CD4-positive, alpha-beta T cell treated with Interleukin-21 for 1 hour (primary cell): Measurements from ENCODE around the gene SCIMP.
A peak's percentile ranks its signal among the peaks of the same experiment; 100 is the strongest.
"Not testable (repeated sequence)": the region's sequence is repeated elsewhere in the genome, so short reads cannot be mapped to it uniquely, and the experiment has no call there.

Experiments
- DNase-seq: peaks from one replicate; pipeline ENCODE4 v3.0.0-alpha.2; 2020

The SCIMP gene

DNA sequence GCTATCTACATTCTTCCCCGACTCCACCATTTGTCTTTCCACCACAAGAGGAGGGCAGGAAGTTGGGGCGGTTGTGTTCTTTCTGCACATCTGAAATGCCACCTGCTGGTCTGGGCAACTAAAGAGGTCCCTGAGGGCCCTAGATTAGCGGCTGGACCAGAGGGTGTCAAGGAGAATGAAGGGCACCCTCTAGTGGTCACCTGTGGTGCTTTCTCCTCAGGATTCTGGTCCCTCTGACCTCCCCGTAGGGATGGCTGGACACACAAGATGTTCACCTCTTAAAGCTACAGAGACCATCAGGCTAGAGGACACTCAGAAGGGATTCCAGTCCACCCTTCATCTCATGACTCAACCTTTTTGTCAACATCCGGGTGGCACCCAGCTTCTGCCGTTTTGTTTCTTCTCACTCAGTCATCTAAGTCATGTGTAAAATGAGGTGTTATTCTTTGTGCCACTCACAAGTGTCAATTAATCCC is 2.9 kb upstream of the SCIMP start:
- DNase-seq: peak; percentile 58

DNA sequence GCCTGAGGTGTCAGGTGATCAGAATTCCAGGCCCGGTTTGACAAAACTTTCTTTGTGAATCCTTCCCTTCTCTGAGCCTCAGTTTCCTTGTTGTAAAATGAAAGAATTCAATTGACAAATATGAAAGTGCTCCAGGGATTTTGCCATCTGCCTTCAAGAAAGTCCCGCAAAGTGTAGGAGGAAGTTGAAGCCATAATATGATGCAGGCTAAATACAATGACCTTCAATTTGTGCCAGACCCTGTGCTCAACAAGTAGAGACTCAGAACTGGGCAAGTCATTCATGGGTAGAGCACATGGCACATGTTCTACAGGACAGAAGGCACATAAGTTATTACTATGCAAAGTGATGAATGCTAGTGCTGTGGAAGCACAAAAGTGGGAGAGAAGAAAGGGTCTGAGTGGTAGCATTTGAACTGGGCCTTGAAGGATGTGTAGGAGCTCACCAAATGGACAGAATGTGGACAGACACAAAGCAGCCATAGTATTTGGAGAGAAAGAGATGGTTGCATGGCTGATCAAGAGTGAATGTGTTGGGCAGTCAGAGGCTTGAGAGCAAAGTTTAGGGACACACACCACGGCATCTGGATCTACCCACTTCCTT is 2.4 kb upstream of the SCIMP start:
- DNase-seq: no peak

DNA sequence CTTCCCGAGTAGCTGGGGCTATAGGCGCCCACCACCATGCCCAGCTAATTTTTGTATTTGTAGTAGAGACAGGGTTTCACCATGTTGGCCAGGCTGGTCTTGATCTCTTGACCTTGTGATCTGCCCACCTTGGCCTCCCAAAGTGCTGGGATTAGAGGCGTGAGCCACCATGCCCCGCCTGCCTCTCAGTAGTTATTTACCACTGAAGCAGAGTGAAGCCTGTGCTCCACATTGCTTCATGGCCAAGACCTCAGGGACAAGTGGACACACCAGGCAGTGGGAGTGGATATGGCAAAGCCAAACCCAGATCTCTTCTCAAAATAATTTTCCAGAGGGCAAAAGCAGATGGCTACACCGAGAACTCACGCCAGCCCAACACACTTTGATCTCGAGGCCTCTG is 1.2 kb downstream of the SCIMP start:
- DNase-seq: not testable (repeated sequence)

DNA sequence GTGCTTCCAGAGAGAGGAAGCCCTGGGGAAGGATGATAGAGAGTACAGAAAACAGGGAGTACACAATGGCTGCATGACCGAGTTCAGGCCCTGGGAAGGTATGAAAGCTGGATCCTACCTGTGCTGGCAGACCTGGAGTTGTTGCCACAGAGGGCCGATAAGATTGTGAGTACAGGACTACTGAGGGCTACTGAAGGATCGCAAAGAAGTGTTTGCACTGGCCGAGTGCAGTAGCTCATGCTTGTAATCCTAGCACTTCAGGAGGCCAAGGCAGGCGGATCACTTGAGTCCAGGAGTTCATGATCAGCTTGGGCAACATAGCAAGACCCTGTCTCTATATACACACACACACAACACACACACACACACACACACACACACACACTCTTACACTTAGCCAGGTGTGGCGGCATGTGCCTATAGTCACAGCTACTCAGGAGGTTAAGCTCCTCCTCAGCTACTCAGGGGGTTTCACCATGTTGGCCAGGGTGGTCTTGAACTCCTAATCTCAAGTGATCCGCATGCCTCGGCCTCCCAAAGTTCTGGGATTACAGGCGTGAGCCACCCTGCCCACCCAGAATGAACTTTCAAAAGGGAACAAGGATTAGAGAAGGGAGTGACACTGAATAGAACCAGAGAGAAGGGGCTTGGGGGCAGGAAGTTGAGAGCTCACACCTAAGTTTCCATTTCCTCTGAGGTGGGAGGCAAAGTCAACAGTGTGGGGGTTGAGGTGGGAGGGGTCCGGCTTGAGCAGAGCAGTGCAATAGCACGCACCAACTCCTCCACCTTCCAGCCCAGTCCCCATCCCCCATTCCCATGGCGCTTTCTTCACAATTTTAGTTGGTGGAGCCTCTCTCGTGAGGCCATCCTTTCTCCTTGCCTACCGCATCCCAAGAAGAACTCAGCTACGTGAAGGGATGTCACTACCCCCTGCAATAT is 7.5 kb downstream of the SCIMP start:
- DNase-seq: peak; percentile 55

DNA sequence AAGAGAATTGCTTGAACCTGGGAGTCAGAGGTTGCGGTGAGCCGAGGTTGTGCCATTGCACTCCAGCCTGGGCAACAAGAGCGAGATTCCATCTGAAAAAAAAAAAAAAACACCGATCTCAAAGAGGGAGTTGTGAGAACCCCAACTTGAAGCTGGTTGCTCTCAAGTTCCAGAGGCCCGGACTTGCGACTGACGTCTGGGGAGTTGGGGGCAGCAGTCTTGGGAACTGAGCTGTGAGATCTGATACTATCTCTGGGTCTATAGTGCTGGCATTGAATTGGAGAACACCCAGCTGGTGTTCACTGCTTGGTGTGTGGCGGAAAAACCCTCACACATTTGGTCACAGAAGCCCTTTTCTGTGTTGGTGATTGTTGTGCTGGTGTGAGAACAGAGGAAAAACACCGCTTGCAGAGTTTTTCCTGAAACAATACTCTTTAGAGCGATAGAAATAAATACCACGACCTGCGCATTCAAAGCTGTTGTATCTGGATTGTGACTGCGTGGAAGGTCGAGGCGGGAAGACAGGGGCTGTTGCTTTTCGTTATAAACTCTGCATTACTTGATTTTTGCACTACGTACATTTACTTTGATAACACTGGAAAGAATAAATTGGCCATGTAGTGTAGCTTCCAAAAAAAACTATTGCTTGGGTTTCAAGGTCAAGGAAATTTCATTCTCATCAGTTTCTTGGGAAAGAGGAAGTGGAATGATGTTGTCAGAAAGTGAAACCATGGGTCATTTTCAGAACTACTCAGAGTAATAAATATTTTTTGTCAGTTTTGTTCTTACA is 8.8 kb downstream of the SCIMP start:
- no peak for DNase-seq

DNA sequence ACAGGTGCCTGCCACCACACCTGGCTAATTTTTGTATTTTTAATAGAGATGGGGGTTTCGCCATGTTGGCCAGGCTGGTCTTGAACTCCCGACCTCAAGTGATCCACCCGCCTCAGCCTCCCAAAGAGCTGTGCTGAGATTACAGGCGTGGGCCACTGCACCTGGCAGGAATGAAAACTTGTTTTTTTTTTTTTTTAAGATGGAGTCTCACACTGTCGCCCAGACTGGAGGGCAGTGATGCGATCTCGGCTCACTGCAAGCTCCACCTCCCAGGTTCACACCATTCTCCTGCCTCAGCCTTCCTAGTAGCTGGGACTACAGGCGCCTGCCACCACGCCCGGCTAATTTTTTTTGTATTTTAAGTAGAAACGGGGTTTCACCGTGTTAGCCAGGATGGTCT is 12.7 kb downstream of the SCIMP start:
- not testable (repeated sequence) for DNase-seq

DNA sequence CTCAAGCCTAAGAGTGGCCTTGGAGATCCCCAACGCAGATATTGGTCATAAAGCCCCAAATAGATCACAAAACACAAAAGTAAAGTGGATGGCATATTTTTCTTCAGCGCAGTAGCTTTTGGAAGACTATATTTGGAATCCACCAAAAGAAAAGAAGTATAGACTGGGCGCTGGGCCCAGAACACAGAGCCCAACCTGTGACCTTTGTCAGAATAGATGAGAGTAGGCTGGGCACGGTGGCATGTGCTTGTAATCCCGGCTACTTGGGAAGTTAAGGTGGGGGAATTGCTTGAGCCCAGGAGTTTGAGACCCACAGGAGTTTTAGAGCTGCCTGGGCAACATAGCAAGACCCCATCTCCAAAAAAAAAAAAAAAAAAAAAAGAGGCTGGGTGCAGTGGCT is 14.6 kb downstream of the SCIMP start:
- DNase-seq: no peak

DNA sequence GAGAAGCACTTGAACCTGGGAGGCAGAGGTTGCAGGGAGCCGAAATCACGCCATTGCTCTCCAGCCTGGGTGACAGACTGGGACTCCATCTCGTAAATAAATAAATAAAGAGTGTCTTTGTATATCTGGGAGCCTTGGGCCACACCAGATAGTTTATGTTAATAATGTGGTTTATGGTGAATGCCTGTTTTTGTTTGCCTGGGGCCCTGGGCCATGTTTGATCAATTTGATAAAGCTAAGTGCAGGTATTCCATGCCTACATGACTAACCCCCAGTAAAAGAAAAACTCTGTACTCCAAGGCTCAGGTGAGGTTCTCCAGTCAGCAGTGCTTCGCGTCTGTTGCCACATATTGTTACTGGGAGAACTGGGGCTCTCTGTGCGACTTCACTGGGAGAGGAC is 15.1 kb downstream of the SCIMP start:
- no peak for DNase-seq

DNA sequence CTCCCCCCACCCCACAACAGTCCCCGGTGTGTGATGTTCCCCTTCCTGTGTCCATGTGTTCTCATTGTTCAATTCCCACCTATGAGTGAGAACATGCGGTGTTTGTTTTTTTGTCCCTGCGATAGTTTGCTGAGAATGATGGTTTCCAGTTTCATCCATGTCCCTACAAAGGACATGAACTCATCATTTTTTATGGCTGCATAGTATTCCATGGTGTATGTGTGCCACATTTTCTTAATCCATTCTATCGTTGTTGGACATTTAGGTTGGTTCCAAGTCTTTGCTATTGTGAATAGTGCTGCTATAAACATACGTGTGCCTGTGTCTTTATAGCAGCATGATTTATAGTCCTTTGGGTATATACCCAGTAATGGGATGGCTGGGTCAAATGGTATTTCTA is 17.1 kb downstream of the SCIMP start:
- DNase-seq: not testable (repeated sequence)

DNA sequence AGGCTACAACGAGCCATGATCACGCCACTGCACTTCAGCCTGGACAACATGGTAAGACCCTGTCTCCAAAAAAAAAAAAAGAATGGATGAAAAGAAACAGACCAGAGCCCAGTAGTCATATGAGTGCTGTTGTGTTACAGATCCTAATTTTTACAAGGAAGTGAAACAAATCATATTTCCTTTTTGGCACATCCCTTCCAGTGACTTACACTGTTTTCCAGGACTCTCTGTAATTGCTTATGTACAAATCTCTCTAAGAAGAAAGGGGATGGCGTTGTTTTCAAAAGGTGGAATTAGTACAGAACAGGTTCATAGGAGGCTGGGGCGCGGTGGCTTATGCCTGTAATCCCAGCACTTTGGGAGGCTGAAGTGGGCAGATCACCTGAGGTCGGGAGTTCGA is 23.2 kb downstream of the SCIMP start:
- DNase-seq: no peak

DNA sequence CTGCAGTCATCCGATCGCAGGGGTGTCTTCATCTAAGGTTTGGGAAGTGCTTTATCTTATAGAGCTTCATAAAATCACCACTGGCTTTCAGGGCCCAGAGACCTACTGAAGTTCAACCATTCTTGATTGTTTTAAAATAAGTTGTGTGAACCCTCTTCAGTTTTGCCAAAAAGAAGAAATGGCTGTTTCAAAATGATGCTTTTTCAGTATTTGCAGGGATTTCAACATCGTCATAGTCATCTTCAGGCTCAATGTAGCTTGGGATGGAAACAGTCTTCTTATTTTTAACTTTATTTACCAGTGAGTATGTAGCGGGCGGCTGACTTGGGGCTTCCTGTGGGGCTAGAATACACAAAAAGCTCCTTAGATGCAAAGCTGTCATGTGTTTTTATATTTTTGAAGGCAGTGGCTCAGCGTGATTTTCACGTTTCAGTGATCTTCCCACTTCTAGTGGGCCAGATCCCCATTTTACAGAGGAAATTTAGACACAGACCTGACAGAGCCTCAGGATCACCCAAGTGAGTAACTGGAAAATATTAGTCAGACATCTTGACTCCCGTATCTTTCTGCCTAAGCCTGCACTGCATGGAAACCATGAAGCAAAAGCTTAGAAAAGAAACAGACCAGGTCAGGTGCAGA is 23.9 kb downstream of the SCIMP start:
- DNase-seq: no peak

DNA sequence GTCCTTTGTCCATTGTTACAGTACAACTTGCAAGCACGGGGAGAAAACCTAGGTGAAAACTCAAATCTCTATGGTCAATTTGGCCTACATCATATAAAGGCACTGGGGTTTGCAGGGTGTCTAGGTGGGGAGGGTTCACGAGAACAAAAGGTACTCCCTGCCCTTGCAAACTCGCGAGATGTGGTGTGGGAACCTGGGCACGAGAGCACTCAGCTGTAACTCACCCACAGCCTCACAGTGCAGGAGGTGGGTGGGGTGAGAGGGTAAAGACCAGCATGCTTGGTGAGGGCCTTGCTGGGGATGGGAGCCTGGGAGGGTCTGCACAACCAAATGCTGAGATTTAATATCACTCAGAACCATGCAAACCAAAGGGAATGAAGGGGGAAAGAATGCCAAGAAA is 24.6 kb downstream of the SCIMP start:
- DNase-seq: no peak

DNA sequence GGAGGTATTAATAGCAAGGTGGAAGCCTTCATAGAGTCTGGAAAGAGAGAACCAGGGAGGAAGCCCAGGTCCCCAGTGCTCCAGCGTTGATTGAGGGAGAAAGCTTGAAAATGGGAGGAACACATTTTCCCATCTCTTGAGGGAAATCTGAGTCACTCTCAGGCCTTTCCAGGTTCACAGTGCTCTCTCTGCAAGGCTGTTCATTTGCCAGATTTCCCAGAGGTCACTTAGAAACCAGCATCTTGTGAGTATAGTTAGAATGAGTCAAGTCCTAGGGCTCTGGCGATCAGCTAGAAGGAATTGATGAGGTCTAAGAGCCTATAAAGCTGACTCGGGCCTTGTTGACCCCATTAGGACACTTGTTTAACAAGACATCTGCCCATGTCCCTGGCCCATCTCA is 25.3 kb downstream of the SCIMP start:
- DNase-seq: no peak

DNA sequence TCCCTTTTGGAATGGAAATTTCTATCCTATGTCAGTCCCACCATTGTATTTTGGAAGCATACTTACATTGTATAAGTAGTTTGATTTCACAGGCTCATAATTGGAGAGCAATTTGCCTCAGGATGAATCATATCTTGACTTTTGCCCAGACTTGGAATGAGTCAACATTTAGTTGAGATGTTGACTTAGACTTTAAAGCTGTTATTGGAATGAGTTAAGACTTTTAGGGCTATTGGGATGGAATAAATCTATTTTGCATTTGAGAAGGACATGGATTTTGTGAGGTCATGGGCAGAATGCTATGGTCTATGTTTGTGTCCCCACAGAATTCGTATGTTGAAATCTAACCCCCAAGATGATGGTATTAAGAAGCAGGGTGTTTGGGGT is 30.8 kb downstream of the SCIMP start:
- no peak for DNase-seq

DNA sequence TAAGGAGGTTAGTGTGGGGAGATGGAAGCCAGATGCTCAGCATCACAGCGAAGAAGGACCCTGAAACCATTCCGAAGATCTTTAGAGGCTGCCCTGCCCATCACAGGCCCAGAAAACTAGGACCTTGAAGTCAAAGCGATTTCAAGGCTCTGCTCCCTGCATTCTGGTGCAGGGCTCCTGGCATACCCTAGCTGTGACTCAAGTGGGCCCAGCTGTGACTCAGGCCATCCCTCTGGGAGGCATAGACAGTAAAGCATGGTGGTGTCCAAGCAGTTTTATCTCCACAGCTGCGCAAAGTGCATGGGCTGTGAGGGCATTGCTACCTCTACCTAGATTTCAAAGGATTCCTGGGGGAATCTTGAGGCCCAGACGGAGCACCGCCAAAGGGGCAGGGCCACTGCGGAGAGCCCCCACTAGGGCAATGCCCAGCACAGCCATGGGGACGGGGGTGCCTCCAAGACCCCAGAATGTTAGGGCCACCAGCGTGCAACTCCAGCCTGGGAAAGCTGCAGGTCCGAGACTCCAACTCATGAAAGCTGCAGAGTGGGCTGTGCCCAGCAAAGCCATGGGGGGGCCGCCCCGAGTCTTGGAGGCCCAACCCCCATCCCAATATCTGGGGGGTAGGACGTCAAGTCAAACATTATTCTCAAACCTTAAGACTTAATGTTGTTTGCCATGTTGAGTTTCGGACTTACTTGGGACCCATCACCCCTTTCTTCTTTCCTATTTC is 31.3 kb downstream of the SCIMP start:
- no peak for DNase-seq

DNA sequence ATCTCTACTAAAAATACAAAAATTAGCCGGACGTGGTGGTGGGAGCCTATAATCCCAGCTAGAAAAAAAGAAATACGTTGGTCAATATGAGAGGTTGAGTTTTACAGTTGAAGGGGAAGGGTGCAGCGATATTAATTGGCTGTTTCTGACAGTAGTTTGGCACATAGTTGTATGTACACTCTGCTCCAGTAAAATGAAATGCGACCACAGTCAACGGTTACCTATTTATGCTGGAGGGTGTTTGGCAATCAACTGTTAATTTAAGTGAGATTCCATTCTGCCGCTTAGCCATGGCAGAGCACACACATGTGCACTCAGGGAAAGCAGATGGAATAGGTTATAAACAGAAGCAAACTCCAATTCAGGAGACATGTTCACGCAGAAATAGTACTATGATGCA is 33.6 kb downstream of the SCIMP start:
- DNase-seq: no peak

DNA sequence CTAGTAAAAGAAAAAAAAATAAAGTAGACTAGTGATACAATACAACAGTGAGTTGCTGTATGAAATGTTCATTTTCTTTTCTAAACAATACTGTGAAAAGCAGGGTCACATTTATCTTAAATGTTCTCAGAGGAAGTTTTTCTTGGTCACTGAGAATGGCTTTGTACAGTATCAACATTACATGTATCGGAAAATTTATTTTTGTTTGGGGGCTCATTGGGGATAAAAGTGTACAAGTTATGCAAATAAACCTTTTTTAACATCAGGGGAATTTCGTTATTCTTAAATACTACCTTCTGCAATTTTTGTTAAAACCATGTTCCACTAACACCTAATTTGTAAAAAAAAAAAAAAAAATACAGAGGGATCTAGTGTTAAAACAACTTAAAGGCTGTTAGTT is 34.3 kb downstream of the SCIMP start:
- no peak for DNase-seq

DNA sequence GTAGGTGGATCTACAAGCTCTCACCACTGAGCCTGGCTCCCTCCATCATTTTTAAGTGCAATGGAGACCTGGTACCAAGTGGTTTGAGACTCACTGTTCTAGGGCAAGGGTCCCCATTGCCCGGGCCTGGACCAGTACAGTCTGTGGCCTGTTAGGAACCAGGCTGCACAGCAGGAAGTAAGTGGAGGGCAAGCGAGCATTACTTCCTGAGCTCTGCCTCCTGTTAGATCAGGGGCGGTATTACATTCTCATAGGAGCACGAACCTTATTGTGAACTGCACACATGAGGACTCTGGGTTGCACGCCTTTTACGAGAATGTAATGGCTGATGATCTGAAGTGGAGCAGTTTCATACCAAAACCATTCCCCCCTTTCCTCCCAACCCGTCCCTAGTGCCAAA is 36.2 kb downstream of the SCIMP start:
- DNase-seq: no peak

DNA sequence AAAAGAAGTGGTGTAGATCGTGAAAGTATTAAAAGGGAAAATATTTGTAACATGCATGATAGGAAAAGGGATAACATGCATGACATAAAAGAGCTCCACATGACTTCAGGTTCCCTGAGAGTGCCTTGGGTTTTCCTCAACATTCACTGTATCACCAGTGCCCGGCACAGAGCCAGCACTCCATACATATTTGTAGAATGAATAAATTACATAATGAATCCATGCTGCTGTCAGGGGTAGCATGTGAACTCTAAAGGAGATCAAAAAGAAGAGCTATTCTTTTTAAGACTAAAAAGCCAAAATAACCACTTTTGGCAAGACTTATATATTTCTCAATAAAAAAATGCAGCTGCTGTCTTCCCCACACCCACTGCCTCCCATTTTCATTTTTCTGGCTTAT is 40.3 kb downstream of the SCIMP start:
- DNase-seq: no peak

DNA sequence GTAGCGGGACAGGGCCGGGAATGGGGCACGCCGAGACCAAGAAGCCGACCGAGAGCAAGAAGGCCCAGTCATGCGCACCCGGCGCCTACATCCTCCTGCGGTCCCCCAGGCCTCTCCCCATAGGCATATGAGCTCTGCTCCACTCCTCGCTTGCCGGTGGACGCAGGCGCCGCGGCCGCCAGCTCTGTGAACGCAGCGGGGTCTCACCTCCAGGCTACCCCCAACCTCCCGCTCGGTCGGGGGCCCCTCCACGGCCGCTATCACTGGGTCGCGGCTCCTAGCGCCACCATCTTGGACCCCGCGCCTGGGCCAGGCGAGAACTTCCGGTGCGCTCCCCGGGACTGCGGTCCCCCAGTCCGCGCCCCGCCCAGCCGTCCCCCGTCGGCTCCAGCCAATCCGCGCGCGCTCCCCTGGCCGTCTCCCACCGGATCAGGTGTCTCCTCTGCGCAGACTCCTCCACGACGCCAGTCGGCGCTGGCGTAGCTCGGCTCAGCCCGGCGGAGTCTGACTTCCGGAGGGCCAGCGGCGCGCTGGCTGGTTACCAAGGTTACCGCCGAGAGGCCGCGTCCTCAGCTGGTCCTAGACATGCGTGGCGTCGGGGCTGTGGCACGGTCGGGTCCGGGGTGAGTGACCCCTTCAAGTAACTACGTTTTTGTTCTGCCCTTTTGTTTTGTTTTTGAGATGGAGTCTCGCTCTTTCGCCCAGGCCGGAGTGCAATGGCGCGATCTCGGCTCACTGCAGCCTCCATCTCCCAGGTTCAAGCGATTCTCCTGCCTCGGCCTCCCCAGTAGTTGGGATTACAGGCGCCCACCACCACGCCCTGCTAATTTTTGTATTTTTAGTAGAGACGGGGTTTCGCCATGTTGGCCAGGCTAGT is 42.9 kb downstream of the SCIMP start, which contains the start of gene ZNF594:
TSS of gene ZNF594 (minus strand) at position 328 of the 877 bp plus-strand sequence. CDS start 7,612 bp downstream, outside the sequence.
- DNase-seq: peak; percentile 98

DNA sequence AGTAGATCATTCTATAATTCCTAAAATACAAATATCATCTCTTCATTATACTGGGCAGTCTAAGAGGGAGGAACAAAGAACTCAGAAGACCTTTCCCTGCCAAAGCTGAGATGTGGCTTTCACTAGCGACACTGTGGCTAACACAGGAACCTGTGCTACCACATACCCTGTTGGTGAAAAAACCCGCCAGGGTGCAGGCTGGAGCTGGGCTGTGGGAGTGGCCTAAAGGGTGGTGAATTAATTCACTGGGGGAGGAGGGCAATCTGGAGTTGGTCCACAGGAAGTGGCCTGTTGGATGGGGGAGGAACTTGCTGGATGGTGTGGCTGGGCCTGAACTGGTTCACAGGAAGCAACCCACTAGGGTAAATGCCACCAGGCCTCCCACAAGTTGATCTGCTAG is 50.4 kb downstream of the SCIMP start:
- peak; percentile 59 for DNase-seq
